T-helper 1 cell treated with Interleukin-12 subunit alpha and Interleukin-12 subunit beta and Interleukin-4 antibody, amounts not matched to agents 30 μg/mL and 1 μg/mL, for 36 hours (primary cell): ENCODE results near the gene FRAS1.
"Not testable (repeated sequence)": the region's sequence is repeated elsewhere in the genome, so short reads cannot be mapped to it uniquely, and the experiment has no call there.

ENCODE experiments used
- H3K27ac Mint-ChIP-seq: one replicate; pipeline ENCODE4 v1.8.0; 2021; ENCODE audit warnings: mild to moderate bottlenecking, mixed read lengths
- H3K27me3 Mint-ChIP-seq: one replicate; pipeline ENCODE4 v1.8.0; 2021; ENCODE audit warnings: low read depth, mixed read lengths
- H3K36me3 Mint-ChIP-seq: one replicate; pipeline ENCODE4 v1.8.0; 2021; ENCODE audit warnings: low read depth, mixed read lengths
- H3K4me1 Mint-ChIP-seq: one replicate; pipeline ENCODE4 v1.8.0; 2021; ENCODE audit warnings: low read depth, mixed read lengths
- H3K4me3 Mint-ChIP-seq: one replicate; pipeline ENCODE4 v1.8.0; 2021; ENCODE audit warnings: mild to moderate bottlenecking, moderate library complexity, mixed read lengths
- H3K9me3 Mint-ChIP-seq: one replicate; pipeline ENCODE4 v1.8.0; 2021; ENCODE audit warnings: mixed read lengths

The FRAS1 gene

GRCh38 chr4:78439328-78439727 lies 382.2 kb downstream of the FRAS1 start:
- H3K9me3 Mint-ChIP-seq = no peaks in the 10 kb centered on the region

DNA sequence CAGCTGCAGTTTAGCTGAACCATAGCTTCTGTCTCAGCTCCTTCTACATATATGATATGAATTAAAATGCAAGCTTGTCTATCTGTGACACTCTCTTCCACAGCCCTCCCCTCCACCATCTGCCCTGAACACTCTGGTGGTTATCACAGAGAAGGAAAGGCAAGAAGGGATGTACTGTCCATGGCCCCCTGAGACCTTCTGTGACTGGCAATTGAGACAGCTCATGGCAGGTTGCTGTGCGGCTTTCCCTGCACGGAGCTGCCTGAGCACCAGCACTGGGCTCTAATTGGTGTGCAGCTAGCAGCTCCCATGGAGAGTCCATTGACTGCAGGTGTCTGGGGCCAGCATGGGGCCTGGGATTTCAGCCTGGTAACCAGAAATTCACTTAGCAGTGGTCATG lies 384.6 kb downstream of the FRAS1 start:
- H3K4me3 Mint-ChIP-seq = no peak overlapping the region
- no peak overlapping the region for H3K27ac Mint-ChIP-seq
- H3K27me3 Mint-ChIP-seq = peaks cover 4% of the 10 kb centered on the region
- no peaks in the 10 kb centered on the region for H3K4me1 Mint-ChIP-seq
- no peaks in the 10 kb centered on the region for H3K36me3 Mint-ChIP-seq
- no peaks in the 10 kb centered on the region for H3K9me3 Mint-ChIP-seq

More at GRCh38 chr4:78439328-78439727, 382.2 kb downstream of the FRAS1 start:
- no peak overlapping the region for H3K4me3 Mint-ChIP-seq
- no peaks in the 10 kb centered on the region for H3K36me3 Mint-ChIP-seq
- no peaks in the 10 kb centered on the region for H3K27me3 Mint-ChIP-seq
- H3K4me1 Mint-ChIP-seq = no peaks in the 10 kb centered on the region
- no peak overlapping the region for H3K27ac Mint-ChIP-seq

- H3K9me3 Mint-ChIP-seq = no peaks in the 10 kb centered on the region
Measured at GRCh38 chr4:78446619-78447018, 389.5 kb downstream of the FRAS1 start.

GRCh38 chr4:78451407-78451806 lies 394.3 kb downstream of the FRAS1 start:
- Mint-ChIP-seq H3K27me3 (peaks cover 8% of the 10 kb centered on the region), H3K9me3 (no peaks in the 10 kb centered on the region), H3K27ac (no peak overlapping the region), H3K4me3 (no peak overlapping the region), H3K36me3 (no peaks in the 10 kb centered on the region), H3K4me1 (no peaks in the 10 kb centered on the region)

More at GRCh38 chr4:78446619-78447018, 389.5 kb downstream of the FRAS1 start:
- Mint-ChIP-seq H3K27me3 (peaks cover 10% of the 10 kb centered on the region), H3K4me3 (no peak overlapping the region), H3K27ac (no peak overlapping the region), H3K36me3 (no peaks in the 10 kb centered on the region), H3K4me1 (no peaks in the 10 kb centered on the region)

DNA sequence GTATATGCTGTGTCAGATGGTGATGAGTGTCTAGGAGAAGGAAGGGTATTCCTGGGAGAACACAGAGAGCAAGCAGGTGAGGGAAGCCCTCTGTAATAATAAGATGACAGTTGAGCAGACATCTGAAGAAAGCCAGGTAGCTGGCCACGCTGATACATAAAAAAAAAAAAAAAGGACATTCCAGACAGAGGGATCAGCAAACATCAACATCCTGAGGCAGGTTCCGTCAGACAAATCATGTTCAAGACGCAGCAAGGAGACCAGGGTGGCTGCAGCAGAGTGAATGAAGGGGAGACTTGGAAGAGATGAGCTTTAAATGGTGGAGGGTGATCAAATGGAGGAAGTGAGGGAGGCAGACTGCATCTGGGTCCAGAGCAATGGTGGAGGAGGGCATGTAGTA lies 396.9 kb downstream of the FRAS1 start:
- no peaks in the 10 kb centered on the region for H3K36me3 Mint-ChIP-seq
- H3K4me1 Mint-ChIP-seq = no peaks in the 10 kb centered on the region
- H3K27me3 Mint-ChIP-seq = no peaks in the 10 kb centered on the region
- no peaks in the 10 kb centered on the region for H3K9me3 Mint-ChIP-seq
- H3K27ac Mint-ChIP-seq = no peak overlapping the region
- H3K4me3 Mint-ChIP-seq = no peak overlapping the region

DNA sequence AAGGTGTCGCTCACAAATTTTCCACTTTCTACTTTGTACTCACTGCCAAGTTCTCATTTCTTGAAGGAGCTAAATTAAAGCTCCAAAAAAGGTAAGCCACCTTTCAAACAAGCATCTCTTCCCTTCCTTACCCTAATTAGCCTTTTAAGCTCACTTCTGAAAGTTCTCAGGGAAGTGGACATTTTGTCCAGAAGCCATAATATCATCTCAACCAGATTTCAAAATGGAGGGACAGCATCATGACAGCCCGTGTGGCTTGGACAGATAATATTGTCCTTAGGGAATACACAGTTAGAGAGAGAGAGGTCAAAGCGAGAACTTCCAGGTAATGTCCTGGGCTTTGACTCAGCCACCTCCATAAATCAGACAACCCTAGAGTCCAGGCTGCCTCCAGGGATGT lies 400.6 kb downstream of the FRAS1 start:
- H3K4me1 Mint-ChIP-seq = no peaks in the 10 kb centered on the region
- H3K36me3 Mint-ChIP-seq = no peaks in the 10 kb centered on the region
- no peak overlapping the region for H3K4me3 Mint-ChIP-seq
- no peaks in the 10 kb centered on the region for H3K9me3 Mint-ChIP-seq
- peaks cover 3% of the 10 kb centered on the region for H3K27me3 Mint-ChIP-seq
- no peak overlapping the region for H3K27ac Mint-ChIP-seq

DNA sequence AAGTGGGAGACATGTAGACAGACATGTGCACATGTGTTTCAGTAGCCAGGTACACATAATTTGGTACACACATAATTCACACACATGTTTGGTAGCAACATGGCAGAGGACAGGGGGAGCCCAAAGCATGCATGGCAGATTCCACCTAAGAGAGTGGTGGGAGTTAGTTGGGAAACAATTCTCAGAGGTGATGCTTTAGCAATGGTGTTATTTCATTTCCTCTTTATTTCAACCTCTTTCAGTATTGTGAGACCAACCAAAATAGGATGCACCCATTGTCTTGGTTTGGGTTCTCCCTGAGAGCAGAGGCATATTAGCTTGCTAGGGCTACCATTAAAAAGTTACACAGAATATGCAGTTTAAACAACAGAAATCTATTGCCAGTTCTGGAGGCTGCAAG lies 402.2 kb downstream of the FRAS1 start:
- no peak overlapping the region for H3K27ac Mint-ChIP-seq
- H3K9me3 Mint-ChIP-seq = no peaks in the 10 kb centered on the region
- H3K4me1 Mint-ChIP-seq = no peaks in the 10 kb centered on the region
- H3K36me3 Mint-ChIP-seq = no peaks in the 10 kb centered on the region
- peaks cover 10% of the 10 kb centered on the region for H3K27me3 Mint-ChIP-seq
- no peak overlapping the region for H3K4me3 Mint-ChIP-seq

- Mint-ChIP-seq H3K27ac (no peak overlapping the region), H3K36me3 (no peaks in the 10 kb centered on the region), H3K9me3 (no peaks in the 10 kb centered on the region), H3K4me1 (no peaks in the 10 kb centered on the region), H3K4me3 (no peak overlapping the region), H3K27me3 (peaks cover 16% of the 10 kb centered on the region)
Measured at GRCh38 chr4:78460368-78460767, 403.2 kb downstream of the FRAS1 start.

DNA sequence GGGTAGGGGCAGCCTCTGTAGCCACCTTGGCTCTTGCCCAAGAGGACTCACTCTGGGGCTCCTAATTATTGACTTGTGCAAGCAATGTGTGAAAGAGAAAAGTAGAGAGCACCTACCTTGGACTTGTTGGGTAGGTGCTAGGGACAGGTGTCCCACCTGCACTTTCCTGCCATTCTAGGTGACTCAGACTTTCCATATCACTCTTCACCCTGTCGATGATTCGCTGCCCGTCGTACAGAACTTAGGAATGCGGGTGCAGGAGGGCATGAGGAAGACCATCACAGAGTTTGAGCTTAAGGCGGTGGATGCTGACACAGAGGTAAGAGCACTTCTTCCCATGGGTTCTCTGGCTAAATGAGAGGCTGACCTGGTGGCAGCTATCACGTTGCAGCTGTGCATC lies 407.1 kb downstream of the FRAS1 start:
- Mint-ChIP-seq H3K9me3 (no peaks in the 10 kb centered on the region), H3K27ac (no peak overlapping the region), H3K36me3 (no peaks in the 10 kb centered on the region), H3K27me3 (peaks cover 17% of the 10 kb centered on the region), H3K4me3 (no peak overlapping the region), H3K4me1 (no peaks in the 10 kb centered on the region)

DNA sequence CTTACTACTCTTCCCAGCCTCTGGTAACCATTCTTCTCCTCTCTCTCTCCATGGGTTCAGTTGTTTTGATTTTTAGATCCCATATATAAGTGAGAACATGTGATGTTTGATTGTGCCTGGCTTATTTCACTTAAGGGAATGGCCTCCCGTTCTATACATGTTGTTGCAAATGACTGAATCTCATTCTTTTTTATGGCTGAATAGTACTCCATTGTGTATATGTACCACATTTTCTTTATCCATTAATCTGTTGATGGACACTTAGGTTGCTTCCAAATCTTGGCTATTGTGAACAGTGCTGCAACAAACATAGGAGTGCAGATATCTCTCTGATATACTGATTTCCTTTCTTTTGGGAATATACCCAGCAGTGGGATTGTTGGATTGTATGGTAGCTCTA lies 410.1 kb downstream of the FRAS1 start:
- H3K9me3 Mint-ChIP-seq, H3K36me3 Mint-ChIP-seq, H3K4me3 Mint-ChIP-seq, H3K4me1 Mint-ChIP-seq, H3K27ac Mint-ChIP-seq: not testable (repeated sequence)
- H3K27me3 Mint-ChIP-seq = peaks cover 26% of the 10 kb centered on the region

DNA sequence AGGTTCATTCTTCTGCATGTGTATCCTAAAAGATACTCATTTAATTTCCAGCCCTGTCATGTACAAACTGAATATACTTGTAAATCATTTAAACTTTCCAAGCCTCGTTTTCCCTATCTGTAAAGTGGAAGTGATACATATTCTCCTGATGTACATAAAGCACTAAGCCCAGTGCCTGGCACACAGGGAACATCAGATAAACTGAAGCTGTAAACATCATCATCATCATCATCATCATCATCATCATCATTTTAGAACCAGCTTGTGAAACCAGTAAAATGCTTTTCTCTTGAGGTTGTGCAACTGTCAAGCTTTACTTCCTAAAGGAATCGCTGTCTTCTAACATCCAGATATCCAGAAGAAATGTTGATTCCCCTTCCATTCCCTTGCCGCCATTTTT lies 411.1 kb downstream of the FRAS1 start:
- H3K27me3 Mint-ChIP-seq = peaks cover 21% of the 10 kb centered on the region

DNA sequence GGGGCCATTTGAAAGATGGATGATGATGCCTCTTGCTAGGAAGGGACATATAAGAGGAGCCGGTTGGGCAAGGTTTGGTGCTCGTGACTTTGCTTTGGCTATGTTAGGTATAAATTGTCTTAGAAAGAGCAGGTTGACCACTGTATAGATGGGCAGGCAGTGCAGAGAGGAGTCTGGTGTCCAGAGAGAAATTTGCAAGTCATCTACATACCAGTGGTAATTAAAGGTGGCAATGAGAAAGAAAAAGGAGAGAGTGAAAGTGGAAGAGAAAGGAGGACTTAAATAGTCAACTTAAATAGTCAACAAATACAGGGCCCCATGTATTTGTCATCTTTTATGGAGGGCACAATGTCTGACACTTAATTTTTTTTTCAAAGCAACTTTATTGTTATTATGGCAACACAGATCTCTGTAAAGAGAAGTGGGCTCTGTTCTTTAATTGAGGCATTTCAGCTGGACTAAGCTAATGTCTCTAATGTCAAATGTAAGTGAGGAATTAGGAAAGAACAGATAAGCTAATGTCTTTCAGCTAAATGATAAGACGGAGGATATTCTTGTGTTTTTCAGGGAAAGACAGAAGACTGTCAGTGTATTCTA lies 419.1 kb downstream of the FRAS1 start:
- H3K27me3 Mint-ChIP-seq = peaks cover 6% of the 10 kb centered on the region
- H3K4me3 Mint-ChIP-seq = no peak overlapping the region
- no peaks in the 10 kb centered on the region for H3K9me3 Mint-ChIP-seq
- no peaks in the 10 kb centered on the region for H3K4me1 Mint-ChIP-seq
- no peaks in the 10 kb centered on the region for H3K36me3 Mint-ChIP-seq
- H3K27ac Mint-ChIP-seq = no peak overlapping the region

More for the DNA sequence above, 411.1 kb downstream of the FRAS1 start:
- Mint-ChIP-seq H3K4me3 (no peak overlapping the region), H3K4me1 (no peaks in the 10 kb centered on the region), H3K9me3 (no peaks in the 10 kb centered on the region), H3K27ac (no peak overlapping the region), H3K36me3 (no peaks in the 10 kb centered on the region)

DNA sequence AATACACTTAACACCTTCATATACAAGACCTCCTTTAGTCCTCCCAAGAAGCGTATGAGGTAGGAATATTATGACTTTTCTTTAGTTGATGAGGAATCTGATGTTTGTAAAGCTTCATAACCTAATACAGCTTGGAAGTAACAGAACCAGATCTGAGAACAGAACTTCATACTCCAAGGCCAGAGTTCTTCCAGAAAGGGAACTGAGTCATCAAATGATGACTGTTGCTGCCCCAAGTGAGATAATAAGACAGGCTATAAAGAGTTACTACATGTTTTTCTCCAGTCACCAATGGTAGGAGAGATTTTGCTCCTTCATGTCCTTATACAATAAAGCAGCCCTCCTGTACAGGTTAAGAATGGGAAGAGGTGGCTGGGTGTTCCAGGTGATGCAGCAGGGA lies 420.2 kb downstream of the FRAS1 start:
- Mint-ChIP-seq H3K27ac (no peak overlapping the region), H3K9me3 (no peaks in the 10 kb centered on the region), H3K36me3 (no peaks in the 10 kb centered on the region), H3K4me3 (no peak overlapping the region), H3K27me3 (peaks cover 4% of the 10 kb centered on the region), H3K4me1 (no peaks in the 10 kb centered on the region)

- Mint-ChIP-seq H3K36me3 (no peaks in the 10 kb centered on the region), H3K9me3 (no peaks in the 10 kb centered on the region), H3K27ac (no peak overlapping the region), H3K4me3 (no peak overlapping the region), H3K27me3 (peaks cover 7% of the 10 kb centered on the region), H3K4me1 (no peaks in the 10 kb centered on the region)
Measured at GRCh38 chr4:78478523-78478922, 421.4 kb downstream of the FRAS1 start.

GRCh38 chr4:78480286-78480685 lies 423.2 kb downstream of the FRAS1 start:
- Mint-ChIP-seq H3K9me3 (no peaks in the 10 kb centered on the region), H3K36me3 (no peaks in the 10 kb centered on the region), H3K27me3 (peaks cover 11% of the 10 kb centered on the region), H3K4me3 (no peak overlapping the region), H3K27ac (no peak overlapping the region), H3K4me1 (no peaks in the 10 kb centered on the region)

GRCh38 chr4:78481180-78481579 lies 424.1 kb downstream of the FRAS1 start:
- no peak overlapping the region for H3K4me3 Mint-ChIP-seq
- H3K36me3 Mint-ChIP-seq = no peaks in the 10 kb centered on the region
- no peak overlapping the region for H3K27ac Mint-ChIP-seq
- no peaks in the 10 kb centered on the region for H3K9me3 Mint-ChIP-seq
- H3K27me3 Mint-ChIP-seq = peaks cover 11% of the 10 kb centered on the region
- H3K4me1 Mint-ChIP-seq = no peaks in the 10 kb centered on the region
